Body of pancreas (tissue), 4 donors: ENCODE results near the gene CFAP46.

Experiments
- POLR2A ChIP-seq, 3 donors: fragments of 450-650 bp; IDR thresholded peaks; one replicate each; pipeline ENCODE4 v1.6.1; 2016; ENCODE audit warnings: antibody characterized with exemption in 3 of 3, mild to moderate bottlenecking in 2 of 3
- TF ChIP-seq, protein P1 (sequence below), 7 experiments: fragments of 450-650 bp in 4 of 7; fragments of 200-600 bp in 3 of 7; sonication (generic) in 3 of 7; IDR thresholded peaks; one replicate each; pipeline ENCODE4 v1.5.1; 2016 to 2019; ENCODE audit warnings: antibody characterized with exemption in 7 of 7

DNA sequence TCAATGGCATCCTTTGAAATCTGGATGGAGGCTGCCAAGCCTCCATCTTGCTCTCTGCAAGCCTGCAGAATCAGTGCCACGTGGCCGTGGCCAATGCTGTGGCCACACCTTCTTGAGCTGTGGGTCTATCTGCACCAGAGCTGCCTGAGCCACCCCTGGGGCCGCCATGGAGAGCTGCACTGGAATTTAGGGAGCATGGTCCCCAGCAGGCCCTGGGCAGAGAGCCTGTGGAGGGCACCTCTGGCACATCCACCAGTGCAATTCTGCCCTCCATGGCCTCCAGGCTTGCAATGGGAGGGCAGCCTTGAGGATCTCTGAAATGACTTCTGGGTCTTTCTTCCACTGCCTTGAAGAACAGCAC is 100.8 kb downstream of the CFAP46 start:
- TF ChIP-seq, protein P1, sequence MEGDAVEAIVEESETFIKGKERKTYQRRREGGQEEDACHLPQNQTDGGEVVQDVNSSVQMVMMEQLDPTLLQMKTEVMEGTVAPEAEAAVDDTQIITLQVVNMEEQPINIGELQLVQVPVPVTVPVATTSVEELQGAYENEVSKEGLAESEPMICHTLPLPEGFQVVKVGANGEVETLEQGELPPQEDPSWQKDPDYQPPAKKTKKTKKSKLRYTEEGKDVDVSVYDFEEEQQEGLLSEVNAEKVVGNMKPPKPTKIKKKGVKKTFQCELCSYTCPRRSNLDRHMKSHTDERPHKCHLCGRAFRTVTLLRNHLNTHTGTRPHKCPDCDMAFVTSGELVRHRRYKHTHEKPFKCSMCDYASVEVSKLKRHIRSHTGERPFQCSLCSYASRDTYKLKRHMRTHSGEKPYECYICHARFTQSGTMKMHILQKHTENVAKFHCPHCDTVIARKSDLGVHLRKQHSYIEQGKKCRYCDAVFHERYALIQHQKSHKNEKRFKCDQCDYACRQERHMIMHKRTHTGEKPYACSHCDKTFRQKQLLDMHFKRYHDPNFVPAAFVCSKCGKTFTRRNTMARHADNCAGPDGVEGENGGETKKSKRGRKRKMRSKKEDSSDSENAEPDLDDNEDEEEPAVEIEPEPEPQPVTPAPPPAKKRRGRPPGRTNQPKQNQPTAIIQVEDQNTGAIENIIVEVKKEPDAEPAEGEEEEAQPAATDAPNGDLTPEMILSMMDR (IDR thresholded peaks at IDR 0.05), result no peak
- TF ChIP-seq POLR2A (IDR thresholded peaks at IDR 0.05), result no peak
